ENCODE results near the gene SHROOM2. TPM values are rescaled to one million over a fixed set of nuclear protein-coding genes. Genes with fewer than 3 reads are reported as not detected.

Gene SHROOM2, protein sequence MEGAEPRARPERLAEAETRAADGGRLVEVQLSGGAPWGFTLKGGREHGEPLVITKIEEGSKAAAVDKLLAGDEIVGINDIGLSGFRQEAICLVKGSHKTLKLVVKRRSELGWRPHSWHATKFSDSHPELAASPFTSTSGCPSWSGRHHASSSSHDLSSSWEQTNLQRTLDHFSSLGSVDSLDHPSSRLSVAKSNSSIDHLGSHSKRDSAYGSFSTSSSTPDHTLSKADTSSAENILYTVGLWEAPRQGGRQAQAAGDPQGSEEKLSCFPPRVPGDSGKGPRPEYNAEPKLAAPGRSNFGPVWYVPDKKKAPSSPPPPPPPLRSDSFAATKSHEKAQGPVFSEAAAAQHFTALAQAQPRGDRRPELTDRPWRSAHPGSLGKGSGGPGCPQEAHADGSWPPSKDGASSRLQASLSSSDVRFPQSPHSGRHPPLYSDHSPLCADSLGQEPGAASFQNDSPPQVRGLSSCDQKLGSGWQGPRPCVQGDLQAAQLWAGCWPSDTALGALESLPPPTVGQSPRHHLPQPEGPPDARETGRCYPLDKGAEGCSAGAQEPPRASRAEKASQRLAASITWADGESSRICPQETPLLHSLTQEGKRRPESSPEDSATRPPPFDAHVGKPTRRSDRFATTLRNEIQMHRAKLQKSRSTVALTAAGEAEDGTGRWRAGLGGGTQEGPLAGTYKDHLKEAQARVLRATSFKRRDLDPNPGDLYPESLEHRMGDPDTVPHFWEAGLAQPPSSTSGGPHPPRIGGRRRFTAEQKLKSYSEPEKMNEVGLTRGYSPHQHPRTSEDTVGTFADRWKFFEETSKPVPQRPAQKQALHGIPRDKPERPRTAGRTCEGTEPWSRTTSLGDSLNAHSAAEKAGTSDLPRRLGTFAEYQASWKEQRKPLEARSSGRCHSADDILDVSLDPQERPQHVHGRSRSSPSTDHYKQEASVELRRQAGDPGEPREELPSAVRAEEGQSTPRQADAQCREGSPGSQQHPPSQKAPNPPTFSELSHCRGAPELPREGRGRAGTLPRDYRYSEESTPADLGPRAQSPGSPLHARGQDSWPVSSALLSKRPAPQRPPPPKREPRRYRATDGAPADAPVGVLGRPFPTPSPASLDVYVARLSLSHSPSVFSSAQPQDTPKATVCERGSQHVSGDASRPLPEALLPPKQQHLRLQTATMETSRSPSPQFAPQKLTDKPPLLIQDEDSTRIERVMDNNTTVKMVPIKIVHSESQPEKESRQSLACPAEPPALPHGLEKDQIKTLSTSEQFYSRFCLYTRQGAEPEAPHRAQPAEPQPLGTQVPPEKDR (N-terminal part only)
- 22.9 and 24.1 TPM in 2 replicates for total RNA-seq (2014; rRNA removed; shearing (Covaris generic))

DNA sequence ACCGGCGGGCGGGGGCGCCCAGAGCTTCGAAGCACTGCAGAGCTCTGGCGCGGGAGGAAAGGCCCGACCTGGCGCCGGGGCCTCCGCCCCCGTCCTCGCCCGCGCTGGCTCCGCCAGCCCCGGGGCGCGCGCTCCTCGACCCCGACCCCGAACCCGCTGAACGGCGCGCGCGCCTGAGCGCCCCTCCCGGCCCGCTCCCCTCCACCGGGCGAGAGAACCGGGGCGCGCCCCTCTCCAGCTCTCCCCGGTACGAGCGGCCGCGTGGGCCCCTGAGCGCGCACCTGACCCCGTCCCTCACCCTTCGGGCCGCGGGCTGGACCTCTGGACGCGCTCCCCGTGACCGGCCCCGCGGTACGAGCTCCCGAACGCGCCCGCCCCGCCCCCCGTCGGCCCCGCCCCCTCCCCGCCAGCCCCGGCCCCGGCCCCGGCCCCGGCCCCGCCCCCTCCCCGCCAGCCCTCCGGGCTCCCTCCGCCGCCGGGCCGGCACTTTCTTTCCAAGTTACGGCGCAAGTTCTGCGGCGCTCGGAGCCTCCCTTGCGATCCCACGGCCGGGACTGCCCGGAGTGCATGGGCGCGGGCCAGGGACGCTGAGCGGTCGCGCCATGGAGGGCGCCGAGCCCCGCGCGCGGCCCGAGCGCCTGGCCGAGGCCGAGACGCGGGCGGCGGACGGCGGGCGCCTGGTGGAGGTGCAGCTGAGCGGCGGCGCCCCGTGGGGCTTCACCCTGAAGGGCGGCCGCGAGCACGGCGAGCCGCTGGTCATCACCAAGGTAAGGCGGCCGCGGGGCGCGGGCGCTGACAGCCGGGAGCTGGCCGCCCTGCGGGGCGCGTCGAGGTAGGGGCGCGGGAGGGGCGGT lies at the start of gene SHROOM2:
Gene SHROOM2, plus strand, starts transcription at position 486 of the 854 bp plus-strand sequence. Its CDS starts 117 bp downstream, at position 603.
- Histone ChIP-seq H3K4me3 (ENCODE audit: insufficient read depth, low read depth, low read length) (peak within 1 kb of the TSS; percentile 66), H3K27me3 (ENCODE audit: control insufficient read depth, insufficient read depth, low read length) (peaks cover 7% of the 10 kb centered on the region), H3K36me3 (replicated peaks; ENCODE audit: control insufficient read depth, insufficient read depth, low read length) (no peaks in the 10 kb centered on the region)
- peak; percentile 96 for DNase-seq

DNA sequence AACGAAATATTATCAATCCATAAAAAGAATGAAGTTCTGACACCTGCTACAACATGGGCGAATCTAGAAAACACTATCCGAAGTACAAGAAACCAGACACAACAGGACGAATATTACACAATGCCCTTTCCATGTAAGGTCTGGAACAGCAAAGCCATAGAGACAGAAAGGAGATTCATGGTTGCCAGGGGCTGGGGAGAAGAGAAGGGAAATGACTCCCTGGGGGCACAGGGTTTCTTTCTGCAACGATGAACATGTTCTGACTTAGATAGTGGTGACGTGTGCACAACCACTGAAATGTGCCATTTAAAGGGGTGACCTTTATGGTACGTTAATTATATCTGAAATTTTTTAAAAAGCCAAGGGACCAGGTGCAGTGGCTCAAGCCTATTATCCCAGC lies 48.9 kb upstream of the SHROOM2 start:
- H3K36me3 ChIP-seq (replicated peaks; ENCODE audit: control insufficient read depth, insufficient read depth, low read length): no peaks in the 10 kb centered on the region; the same call in 1 of the 2 replicates
- H3K27me3 ChIP-seq (ENCODE audit: control insufficient read depth, insufficient read depth, low read length): no peaks in the 10 kb centered on the region
- DNase-seq: no peak
- H3K4me3 ChIP-seq (ENCODE audit: insufficient read depth, low read depth, low read length): no peak overlapping the region

GRCh38 chrX:9738151-9738550 lies 48.1 kb upstream of the SHROOM2 start:
- Histone ChIP-seq H3K27me3 (ENCODE audit: control insufficient read depth, insufficient read depth, low read length) (no peaks in the 10 kb centered on the region), H3K4me3 (ENCODE audit: insufficient read depth, low read depth, low read length) (no peak overlapping the region), H3K36me3 (replicated peaks; ENCODE audit: control insufficient read depth, insufficient read depth, low read length) (no peaks in the 10 kb centered on the region; the same call in 1 of the 2 replicates)
- no peak for DNase-seq

- no peaks in the 10 kb centered on the region; the same call in none of the 2 replicates for H3K36me3 ChIP-seq (replicated peaks; ENCODE audit: control insufficient read depth, insufficient read depth, low read length)
- H3K27me3 ChIP-seq (ENCODE audit: control insufficient read depth, insufficient read depth, low read length): no peaks in the 10 kb centered on the region
- no peak for DNase-seq
- no peak overlapping the region for H3K4me3 ChIP-seq (ENCODE audit: insufficient read depth, low read depth, low read length)
These were observed 47.1 kb upstream of the SHROOM2 start for GRCh38 chrX:9739130-9739529.

DNA sequence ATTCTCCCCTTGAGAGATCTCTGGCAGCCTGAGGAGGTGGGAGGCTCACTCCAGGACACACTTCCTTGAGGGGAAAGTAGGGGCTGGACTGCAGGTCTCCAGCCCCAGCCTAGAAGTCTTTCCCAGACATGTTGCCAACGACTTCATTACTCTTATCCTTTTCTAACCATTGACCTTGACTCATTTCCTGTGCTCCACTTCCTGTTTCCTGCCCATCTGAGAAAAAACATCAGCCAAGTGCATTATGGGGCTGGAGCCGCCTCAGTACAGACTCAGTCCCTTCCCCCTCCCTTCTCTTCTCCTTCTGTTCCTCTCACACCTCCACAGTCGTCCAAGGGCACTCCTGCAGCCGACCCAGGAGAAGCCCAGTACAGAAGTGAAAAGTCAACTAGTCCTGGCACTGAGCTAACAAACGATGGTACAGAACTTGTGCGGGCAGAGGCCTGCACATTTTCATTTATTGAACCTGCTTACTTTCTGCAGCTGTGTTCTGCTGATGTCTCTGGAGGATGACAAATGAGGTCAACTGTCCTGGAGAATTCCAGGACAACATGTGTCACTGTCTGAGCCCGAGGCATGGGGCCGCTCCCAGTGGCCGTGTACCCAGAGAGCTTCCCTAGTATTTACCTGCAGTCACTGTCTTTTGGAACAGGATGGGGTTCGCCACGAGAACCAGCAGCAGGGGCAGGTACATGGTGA lies 40.7 kb upstream of the SHROOM2 start:
- no peak for DNase-seq
- Histone ChIP-seq H3K36me3 (replicated peaks; ENCODE audit: control insufficient read depth, insufficient read depth, low read length) (no peaks in the 10 kb centered on the region; the same call in 1 of the 2 replicates), H3K4me3 (ENCODE audit: insufficient read depth, low read depth, low read length) (no peak overlapping the region), H3K27me3 (ENCODE audit: control insufficient read depth, insufficient read depth, low read length) (no peaks in the 10 kb centered on the region)

DNA sequence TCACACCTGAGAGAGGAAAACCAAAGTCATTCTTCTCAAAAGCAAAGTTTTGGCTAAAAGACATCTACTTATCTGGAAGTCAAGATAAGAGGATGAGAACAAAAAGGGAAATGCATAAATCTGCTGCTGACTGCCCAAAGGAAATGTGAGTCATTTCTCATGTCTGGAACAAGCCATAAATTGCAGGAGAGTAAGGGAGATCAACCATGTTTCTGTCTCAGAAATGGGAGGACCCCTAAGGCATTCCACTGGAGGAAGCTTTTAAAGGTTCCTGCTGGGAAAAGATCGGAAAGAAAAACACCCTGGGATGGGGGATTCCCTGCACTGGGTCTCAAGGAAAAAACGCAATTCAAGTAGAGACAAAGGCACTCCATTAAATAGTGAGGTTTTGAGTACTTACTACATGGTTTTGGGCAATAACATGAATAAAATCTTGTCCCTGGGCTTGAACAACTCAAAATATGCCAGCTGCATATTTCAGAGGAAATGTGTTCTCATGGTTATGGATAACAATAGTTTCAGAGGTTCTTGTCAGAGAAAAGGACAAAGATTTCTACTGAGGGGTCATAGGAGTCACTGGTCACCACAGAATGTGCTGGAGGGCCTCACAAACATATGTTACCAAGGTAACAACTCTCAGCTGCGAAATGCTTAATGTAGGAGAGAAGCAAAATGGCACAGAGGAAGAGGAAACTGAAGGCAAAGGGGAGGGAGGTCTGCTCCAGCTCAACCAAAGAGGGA lies 39.9 kb upstream of the SHROOM2 start:
- H3K36me3 ChIP-seq (replicated peaks; ENCODE audit: control insufficient read depth, insufficient read depth, low read length): no peaks in the 10 kb centered on the region; the same call in 1 of the 2 replicates
- peak; percentile 66 for DNase-seq
- no peaks in the 10 kb centered on the region for H3K27me3 ChIP-seq (ENCODE audit: control insufficient read depth, insufficient read depth, low read length)
- no peak overlapping the region for H3K4me3 ChIP-seq (ENCODE audit: insufficient read depth, low read depth, low read length)

- no peaks in the 10 kb centered on the region; the same call in 1 of the 2 replicates for H3K36me3 ChIP-seq (replicated peaks; ENCODE audit: control insufficient read depth, insufficient read depth, low read length)
- no peaks in the 10 kb centered on the region for H3K27me3 ChIP-seq (ENCODE audit: control insufficient read depth, insufficient read depth, low read length)
- no peak for DNase-seq
- H3K4me3 ChIP-seq (ENCODE audit: insufficient read depth, low read depth, low read length): no peak overlapping the region
These were observed 38.6 kb upstream of the SHROOM2 start for GRCh38 chrX:9747644-9748043.

GRCh38 chrX:9749146-9749692 lies 37.0 kb upstream of the SHROOM2 start:
- Histone ChIP-seq H3K4me3 (ENCODE audit: insufficient read depth, low read depth, low read length) (no peak overlapping the region), H3K36me3 (replicated peaks; ENCODE audit: control insufficient read depth, insufficient read depth, low read length) (no peaks in the 10 kb centered on the region; the same call in 1 of the 2 replicates), H3K27me3 (ENCODE audit: control insufficient read depth, insufficient read depth, low read length) (no peaks in the 10 kb centered on the region)
- DNase-seq: no peak

- H3K36me3 ChIP-seq (replicated peaks; ENCODE audit: control insufficient read depth, insufficient read depth, low read length): no peaks in the 10 kb centered on the region
- H3K27me3 ChIP-seq (ENCODE audit: control insufficient read depth, insufficient read depth, low read length): no peaks in the 10 kb centered on the region
- no peak for DNase-seq
- no peak overlapping the region for H3K4me3 ChIP-seq (ENCODE audit: insufficient read depth, low read depth, low read length)
These were observed 28.9 kb upstream of the SHROOM2 start for GRCh38 chrX:9757366-9757765.

DNA sequence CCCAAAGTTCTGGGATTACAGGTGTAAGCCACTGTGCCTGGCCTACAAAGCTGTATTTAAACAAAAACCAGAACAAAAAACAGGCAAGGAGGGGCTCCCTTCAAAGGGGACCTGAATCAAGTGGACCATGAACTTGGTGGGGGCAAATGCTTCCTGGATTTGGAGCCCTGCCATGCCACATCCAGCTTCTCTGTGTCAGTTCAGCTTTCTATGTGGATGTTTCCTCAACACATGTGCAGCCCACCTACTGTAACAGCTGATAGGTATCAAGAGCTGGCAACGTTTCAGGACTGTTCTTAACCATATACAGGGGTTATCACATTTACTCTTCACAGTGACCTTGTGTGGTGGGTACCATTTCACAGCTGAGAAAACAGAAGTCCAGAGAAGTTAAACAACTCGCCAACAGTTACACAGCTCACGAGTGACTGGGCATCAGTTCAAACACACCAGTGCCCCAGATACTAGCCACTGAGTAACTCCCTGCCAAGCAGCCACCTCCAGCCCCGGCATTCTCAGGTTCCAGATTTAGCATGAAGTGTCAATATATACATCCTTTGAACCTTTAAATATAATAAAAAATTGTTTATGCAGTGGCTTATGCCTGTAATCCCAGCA lies 28.1 kb upstream of the SHROOM2 start:
- Histone ChIP-seq H3K36me3 (replicated peaks; ENCODE audit: control insufficient read depth, insufficient read depth, low read length) (no peaks in the 10 kb centered on the region), H3K4me3 (ENCODE audit: insufficient read depth, low read depth, low read length) (no peak overlapping the region), H3K27me3 (ENCODE audit: control insufficient read depth, insufficient read depth, low read length) (no peaks in the 10 kb centered on the region)
- DNase-seq: no peak

DNA sequence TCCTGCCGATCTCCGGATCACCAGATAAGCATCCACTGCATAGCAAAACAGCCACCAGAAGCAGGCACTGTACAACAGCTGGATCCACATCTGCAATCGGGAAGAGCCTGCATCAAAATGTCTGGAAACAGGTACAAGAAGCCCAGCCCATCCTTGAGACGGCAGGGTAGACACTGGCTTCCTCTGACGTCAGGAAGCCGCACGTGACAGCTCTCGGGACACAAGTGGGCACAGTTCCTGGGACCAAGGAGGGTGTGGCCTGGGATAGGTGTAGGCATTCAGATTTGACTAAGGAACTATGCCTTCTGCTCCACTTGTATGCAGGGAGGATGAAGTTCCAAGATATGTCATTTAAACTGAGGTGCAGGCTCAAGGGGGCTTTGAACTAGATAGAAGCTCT lies 26.9 kb upstream of the SHROOM2 start:
- Histone ChIP-seq H3K4me3 (ENCODE audit: insufficient read depth, low read depth, low read length) (no peak overlapping the region), H3K27me3 (ENCODE audit: control insufficient read depth, insufficient read depth, low read length) (no peaks in the 10 kb centered on the region), H3K36me3 (replicated peaks; ENCODE audit: control insufficient read depth, insufficient read depth, low read length) (no peaks in the 10 kb centered on the region)
- DNase-seq: no peak
